GM21529 (cell line): ENCODE results near the gene UCP3.

Experiments used
- ATAC-seq: cut with Tn5 transposase; IDR thresholded peaks from one replicate; pipeline ENCODE4 v1.9.1; 2021; ENCODE audit not compliant: unreplicated experiment

UCP3 gene

DNA sequence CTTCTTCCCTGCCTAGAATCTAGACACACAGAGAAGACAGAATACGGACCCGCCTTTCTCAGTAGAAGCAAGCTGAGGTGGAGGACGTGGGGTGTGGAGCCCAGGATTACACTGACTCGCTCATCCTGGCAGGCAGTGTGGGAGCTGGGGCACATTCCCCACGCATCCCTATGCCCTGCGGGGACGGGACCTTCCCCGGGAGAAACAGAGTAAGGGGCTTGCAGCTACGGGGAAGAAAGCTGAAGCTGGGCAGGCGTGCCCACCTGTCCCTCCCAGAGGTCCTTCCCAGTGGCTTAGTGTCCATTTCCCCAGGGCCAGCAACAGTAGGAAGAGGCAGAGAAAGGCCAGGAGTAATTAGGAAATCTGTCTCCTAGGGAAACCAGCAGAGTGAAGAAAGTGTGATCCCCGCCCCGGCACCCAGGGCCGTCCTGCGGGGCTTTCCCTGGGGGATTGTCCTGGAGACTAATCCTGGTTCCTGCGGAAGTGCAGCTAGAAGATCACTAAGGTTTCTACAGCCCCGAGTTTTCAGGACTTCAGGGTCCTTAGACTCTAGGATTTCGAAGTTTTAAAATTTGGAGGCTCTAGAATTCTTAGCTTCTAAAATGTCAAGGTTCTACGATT is 50.3 kb downstream of the UCP3 start:
- ATAC-seq, result no peak

DNA sequence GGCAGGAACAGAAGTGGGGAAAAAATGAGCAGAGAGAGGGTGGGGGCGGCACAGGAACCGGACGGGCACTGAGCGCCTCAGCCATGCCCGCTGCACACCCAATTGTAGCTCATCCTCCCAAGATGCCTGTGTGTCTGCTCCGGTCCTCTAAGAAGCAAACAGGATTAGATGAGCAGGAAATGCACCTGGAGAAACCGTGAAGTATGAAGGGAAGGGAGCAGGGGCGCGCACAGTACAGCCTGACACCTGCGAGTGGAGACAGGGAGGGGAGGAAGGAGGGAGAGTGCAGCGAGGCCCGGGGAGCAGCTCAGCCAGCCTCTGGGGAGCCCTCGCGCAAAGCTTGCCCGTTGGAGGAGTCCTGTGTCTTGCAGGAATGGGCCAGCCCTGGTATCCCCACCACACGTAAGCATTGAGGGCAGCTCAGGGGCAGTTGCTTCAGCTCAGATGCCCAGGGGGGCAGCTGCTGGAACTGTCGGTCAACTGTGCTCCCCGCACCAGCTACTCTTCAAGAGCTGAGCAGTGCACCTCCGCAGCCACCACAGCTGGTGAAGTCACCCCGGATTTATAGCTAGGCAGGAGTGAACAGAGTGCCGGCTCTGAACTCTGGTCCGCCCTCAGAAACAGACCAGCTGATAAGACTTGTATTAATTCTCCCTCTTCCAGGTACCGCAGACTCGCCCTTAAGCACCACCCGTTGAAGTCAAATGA is 51.1 kb downstream of the UCP3 start:
- no peak for ATAC-seq

DNA sequence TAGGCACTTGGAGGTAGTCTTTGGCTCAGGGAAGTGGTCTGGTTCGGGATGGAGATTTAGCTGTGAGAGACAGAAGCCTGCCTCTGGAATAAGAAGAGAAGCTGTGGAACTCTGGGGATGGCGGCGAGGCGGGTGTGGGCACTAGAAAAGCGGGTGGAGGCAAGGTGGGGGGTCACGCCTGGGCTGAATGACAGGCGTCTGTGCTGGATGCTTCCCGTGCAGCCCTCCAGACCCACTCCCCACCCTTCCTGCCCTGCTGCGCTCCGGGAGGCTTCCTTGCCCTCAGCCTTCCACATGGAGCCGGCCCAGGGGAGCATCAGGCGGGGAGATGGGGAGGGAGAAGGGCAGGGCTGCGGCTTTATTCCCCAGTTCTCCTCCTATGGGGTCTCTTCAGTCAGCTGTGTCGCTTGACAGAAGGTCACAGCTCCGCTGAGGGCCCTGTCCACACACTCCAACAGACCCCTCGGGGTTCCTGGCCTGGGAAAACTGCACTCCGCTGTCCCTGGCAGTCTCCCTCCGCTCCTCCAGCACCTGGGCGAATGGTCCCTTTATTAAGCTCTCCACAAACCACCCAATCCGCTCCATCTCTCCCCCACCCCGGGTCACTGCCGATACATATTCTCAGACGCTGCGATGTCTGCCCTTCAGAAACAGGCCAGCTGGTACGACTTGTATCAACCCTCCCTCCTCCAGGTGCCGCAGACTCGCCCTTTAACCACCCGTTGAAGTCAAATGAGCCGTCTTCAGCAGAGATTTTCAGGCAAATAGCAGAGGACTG is 51.8 kb downstream of the UCP3 start:
- no peak for ATAC-seq

DNA sequence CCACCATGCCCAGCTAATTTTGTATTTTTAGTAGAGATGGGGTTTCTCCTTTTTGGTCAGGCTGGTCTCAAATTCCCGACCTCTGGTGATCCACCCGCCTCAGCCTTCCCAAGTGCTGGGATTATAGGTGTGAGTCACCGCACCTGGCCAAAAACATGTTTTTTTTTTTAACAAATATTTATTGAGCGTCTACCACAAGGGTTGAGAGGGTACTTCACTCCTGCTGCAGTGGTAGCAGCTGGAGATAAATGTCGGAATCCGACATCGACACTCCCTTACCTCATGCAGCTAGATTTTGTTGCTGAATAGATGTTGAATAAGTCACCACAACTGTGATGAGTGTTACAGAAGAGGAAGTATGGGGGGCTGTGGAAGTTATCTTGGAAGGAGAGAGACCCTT is 57.1 kb downstream of the UCP3 start:
- ATAC-seq, result no peak

DNA sequence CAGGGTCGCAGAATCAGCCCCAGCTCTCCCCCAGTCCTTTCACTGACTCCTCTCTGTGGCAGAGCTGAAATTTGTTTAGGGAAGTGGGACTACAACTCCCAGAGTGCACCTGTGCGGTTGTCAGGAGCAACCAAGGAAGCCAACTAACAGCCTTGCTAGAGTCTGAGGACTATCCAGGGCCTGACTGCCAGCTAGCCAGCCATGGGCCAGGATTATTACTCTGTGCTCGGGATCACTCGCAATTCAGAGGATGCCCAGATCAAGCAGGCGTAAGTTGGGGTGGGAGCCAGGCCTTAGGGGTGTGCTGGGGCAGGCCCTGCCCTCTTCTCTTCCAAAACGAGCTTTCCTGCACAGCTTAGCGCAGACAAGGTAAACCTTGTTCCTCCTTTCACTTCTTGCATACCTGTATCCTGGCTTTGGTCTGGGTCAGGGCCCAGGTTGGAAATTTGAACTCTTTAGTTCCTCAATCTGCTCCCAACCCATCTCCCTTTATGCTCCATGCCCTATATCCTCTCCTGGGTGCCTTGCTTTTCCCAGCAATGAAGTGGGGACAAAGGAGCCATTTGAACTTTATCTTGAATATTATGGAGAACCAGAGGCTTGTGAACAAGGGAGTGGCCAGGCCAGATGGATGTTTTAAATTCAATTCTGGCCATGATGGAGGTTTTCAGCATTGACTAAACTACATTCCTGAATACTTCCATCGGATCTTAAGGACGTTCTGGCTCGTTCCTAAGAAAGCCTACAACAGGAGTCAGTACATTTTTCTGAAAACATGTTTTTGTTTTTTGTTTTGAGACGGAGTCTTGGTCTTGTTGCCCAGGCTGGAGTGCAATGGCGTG is 57.8 kb downstream of the UCP3 start, which contains the start of gene DNAJB13:
DNAJB13 (plus strand) TSS at position 158 of the 842 bp plus-strand sequence; CDS start at position 202, 44 bp downstream.
- peak; percentile 79 for ATAC-seq
